Measurements from ENCODE around the gene ZNF492. TPM values are rescaled to one million over a fixed set of nuclear protein-coding genes. Genes with fewer than 3 reads are reported as not detected.

The ZNF492 gene
- total RNA-seq, 1 experiment from 2014 or later = not detected

DNA sequence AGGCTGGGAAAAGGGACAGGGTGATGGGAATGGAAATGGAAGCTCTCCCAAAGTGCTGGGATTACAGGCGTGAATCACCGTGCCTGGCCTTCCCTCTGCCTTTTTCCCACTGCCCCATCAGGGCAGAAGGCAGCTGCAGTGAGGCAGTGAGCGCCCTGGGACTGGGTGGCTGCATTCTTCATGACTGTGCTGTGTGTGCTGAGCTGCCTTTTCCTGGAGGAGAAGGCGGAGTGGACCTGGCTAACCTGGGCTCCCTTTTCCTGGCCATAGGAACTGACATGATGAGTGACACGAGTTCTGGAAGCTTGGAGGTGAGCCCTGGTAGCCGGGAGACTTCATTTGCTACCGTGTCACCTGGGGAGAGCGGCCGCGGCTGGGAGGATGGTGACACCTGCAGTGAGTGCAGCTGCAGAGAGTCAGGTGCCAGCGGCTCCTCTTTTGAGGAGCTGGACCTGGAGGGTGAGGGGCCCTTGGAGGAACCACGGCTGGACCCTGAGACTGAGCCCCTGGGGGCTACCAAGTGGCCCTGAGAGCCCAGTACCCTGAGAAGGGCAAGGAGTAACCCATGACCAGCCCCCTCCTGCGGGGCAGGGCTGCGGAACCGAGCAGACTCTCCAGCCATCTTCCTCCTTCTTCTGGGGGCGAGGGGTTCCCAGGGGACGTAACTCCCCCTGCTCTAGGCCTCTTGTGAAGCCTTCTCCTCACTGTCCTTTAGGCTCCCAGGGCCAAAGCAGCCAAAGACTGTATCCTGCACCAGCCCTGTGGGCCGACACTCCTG lies 26.3 kb upstream of the ZNF492 start:
- no peaks in the 10 kb centered on the region for H3K4me1 ChIP-seq (ENCODE audit: insufficient read depth, low read length, poor library complexity, severe bottlenecking)
- H3K27me3 ChIP-seq (replicated peaks; ENCODE audit: insufficient read depth, low read depth, low read length, poor library complexity) = no peaks in the 10 kb centered on the region
- H3K36me3 ChIP-seq (ENCODE audit: insufficient read depth, low read length, poor library complexity, severe bottlenecking) = no peaks in the 10 kb centered on the region
- no TSS peak for BruUV-seq (replicated peaks)
- no peak overlapping the region for H3K27ac ChIP-seq (ENCODE audit: low read depth, low read length, poor library complexity, severe bottlenecking)
- intact Hi-C loops (cut with micrococcal nuclease; ENCODE audit: unreplicated experiment) = no loop called here
- TF ChIP-seq EZH2 (IDR thresholded peaks at IDR 0.05; ENCODE audit: borderline replicate concordance, low read depth, low read length, poor library complexity, severe bottlenecking) = no peak
- TF ChIP-seq, protein P1, sequence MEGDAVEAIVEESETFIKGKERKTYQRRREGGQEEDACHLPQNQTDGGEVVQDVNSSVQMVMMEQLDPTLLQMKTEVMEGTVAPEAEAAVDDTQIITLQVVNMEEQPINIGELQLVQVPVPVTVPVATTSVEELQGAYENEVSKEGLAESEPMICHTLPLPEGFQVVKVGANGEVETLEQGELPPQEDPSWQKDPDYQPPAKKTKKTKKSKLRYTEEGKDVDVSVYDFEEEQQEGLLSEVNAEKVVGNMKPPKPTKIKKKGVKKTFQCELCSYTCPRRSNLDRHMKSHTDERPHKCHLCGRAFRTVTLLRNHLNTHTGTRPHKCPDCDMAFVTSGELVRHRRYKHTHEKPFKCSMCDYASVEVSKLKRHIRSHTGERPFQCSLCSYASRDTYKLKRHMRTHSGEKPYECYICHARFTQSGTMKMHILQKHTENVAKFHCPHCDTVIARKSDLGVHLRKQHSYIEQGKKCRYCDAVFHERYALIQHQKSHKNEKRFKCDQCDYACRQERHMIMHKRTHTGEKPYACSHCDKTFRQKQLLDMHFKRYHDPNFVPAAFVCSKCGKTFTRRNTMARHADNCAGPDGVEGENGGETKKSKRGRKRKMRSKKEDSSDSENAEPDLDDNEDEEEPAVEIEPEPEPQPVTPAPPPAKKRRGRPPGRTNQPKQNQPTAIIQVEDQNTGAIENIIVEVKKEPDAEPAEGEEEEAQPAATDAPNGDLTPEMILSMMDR (conservative IDR thresholded peaks at IDR 0.05; ENCODE audit: low read depth, low read length) = no peak
- POLR2A ChIA-PET (ENCODE audit: low non-redundant PET) = no interaction called here
- H3K4me3 ChIP-seq (ENCODE audit: low read depth, low read length, poor library complexity, severe bottlenecking) = no peak overlapping the region
- CTCF ChIA-PET = no interaction called here
- DNase-seq (ENCODE audit: low spot score) = no peak
- peaks cover 53% of the 10 kb centered on the region for H3K9me3 ChIP-seq (ENCODE audit: low read depth, low read length, poor library complexity, severe bottlenecking)

DNA sequence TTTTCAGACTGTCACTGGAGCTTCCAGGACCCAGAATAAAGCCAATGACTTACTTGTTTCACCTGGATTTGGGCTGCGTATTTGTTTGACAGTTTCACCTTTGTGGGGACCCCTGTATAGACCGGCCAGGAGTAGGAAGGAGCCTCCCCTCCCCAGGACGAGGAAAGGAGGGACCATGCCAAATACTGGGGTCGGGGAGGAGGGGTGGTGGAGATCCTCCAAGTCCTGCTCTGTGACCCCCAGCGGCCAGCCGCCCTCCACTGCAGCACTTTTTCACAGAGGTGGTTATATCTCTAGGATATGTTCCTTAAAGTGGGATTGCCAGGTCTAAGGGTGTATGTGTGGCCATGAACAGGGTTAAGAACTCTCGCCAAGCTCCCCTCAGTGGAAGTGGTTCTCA lies 25.7 kb upstream of the ZNF492 start:
- H3K27ac ChIP-seq (ENCODE audit: low read depth, low read length, poor library complexity, severe bottlenecking) = no peak overlapping the region
- no peaks in the 10 kb centered on the region for H3K36me3 ChIP-seq (ENCODE audit: insufficient read depth, low read length, poor library complexity, severe bottlenecking)
- DNase-seq (ENCODE audit: low spot score) = no peak
- intact Hi-C loops (cut with micrococcal nuclease; ENCODE audit: unreplicated experiment) = no loop called here
- BruUV-seq (replicated peaks) = no TSS peak
- ChIA-PET POLR2A (ENCODE audit: low non-redundant PET) (no interaction called here), CTCF (no interaction called here)
- H3K27me3 ChIP-seq (replicated peaks; ENCODE audit: insufficient read depth, low read depth, low read length, poor library complexity) = no peaks in the 10 kb centered on the region
- H3K9me3 ChIP-seq (ENCODE audit: low read depth, low read length, poor library complexity, severe bottlenecking) = peaks cover 56% of the 10 kb centered on the region
- H3K4me1 ChIP-seq (ENCODE audit: insufficient read depth, low read length, poor library complexity, severe bottlenecking) = no peaks in the 10 kb centered on the region
- TF ChIP-seq, protein P1 (conservative IDR thresholded peaks at IDR 0.05; ENCODE audit: low read depth, low read length) = no peak
- TF ChIP-seq EZH2 (IDR thresholded peaks at IDR 0.05; ENCODE audit: borderline replicate concordance, low read depth, low read length, poor library complexity, severe bottlenecking) = no peak
- no peak overlapping the region for H3K4me3 ChIP-seq (ENCODE audit: low read depth, low read length, poor library complexity, severe bottlenecking)

DNA sequence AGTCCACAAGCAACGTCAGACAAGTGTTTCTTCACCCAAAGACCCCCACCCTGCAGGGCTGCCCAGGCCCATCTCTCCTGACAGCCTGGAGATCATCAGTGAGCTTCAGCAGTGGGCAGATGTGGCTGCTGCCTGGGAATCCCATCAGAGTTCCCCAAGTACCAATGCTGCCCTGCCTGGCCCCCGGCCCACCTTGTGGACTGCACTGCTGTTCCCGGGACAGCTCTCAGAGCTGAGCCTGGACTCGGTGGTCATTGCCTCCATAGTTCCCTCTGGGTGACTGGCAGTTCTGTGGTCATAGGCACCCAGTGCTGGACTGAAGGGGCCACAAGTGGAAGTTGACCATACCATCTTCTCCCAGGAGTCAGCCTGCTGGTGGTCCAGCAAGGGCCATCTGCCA lies 24.5 kb upstream of the ZNF492 start:
- ChIA-PET POLR2A (ENCODE audit: low non-redundant PET) (no interaction called here), CTCF (no interaction called here)
- Histone ChIP-seq H3K4me1 (ENCODE audit: insufficient read depth, low read length, poor library complexity, severe bottlenecking) (no peaks in the 10 kb centered on the region), H3K9me3 (ENCODE audit: low read depth, low read length, poor library complexity, severe bottlenecking) (peaks cover 50% of the 10 kb centered on the region), H3K27ac (ENCODE audit: low read depth, low read length, poor library complexity, severe bottlenecking) (no peak overlapping the region), H3K36me3 (ENCODE audit: insufficient read depth, low read length, poor library complexity, severe bottlenecking) (no peaks in the 10 kb centered on the region), H3K4me3 (ENCODE audit: low read depth, low read length, poor library complexity, severe bottlenecking) (no peak overlapping the region), H3K27me3 (replicated peaks; ENCODE audit: insufficient read depth, low read depth, low read length, poor library complexity) (no peaks in the 10 kb centered on the region)
- intact Hi-C loops (cut with micrococcal nuclease; ENCODE audit: unreplicated experiment) = no loop called here
- BruUV-seq (replicated peaks) = no TSS peak
- DNase-seq (ENCODE audit: low spot score) = no peak
- TF ChIP-seq, protein P1 (conservative IDR thresholded peaks at IDR 0.05; ENCODE audit: low read depth, low read length) = no peak
- TF ChIP-seq EZH2 (IDR thresholded peaks at IDR 0.05; ENCODE audit: borderline replicate concordance, low read depth, low read length, poor library complexity, severe bottlenecking) = no peak
